C4-2B (cell line): ENCODE data around the gene CLCN3.

Experiments used
- H3K27ac ChIP-seq: fragments of 450-650 bp; 2 replicates; pipeline ENCODE4 v1.5.1; 2017
- ZFX ChIP-seq: fragments of 450-650 bp; IDR thresholded peaks from 2 replicates; pipeline ENCODE4 v1.6.1; 2017
- TF ChIP-seq, protein P1 (sequence below): fragments of 450-650 bp; conservative IDR thresholded peaks from 2 replicates; pipeline ENCODE4 v1.5.1; 2017; ENCODE audit warnings: mild to moderate bottlenecking

CLCN3 gene

DNA sequence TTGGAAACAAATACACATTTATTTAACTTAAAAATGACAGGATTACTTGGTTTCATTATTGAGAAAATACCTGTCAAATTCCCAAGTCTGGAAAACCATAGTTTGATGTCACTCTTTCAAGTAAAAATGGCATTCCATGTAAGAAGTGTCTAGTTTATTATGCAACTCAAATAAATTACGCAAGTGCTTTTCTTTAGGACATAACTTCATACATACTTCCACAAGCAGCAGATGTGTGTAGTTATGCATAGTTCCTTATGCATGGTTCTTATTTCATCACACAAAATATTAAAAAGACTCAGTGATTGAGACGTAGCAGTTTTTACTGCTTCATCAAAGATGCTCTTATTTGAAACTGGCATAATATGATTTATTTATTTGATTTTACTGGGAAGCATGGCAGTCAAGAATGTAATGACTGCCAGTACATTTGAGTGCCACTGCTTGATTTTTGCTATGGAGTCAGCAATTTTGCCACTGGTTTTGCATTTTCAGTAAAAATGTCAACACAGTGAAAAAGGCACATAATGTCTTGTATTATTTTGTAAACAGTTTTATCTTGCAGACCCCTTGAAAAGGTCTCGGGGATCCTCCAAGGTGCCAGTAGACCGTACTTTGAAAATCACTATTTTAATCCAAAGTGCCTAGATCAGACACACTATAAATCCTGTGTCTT, 62.1 kb downstream of the CLCN3 start:
- no peak for TF ChIP-seq ZFX
- TF ChIP-seq, protein P1, sequence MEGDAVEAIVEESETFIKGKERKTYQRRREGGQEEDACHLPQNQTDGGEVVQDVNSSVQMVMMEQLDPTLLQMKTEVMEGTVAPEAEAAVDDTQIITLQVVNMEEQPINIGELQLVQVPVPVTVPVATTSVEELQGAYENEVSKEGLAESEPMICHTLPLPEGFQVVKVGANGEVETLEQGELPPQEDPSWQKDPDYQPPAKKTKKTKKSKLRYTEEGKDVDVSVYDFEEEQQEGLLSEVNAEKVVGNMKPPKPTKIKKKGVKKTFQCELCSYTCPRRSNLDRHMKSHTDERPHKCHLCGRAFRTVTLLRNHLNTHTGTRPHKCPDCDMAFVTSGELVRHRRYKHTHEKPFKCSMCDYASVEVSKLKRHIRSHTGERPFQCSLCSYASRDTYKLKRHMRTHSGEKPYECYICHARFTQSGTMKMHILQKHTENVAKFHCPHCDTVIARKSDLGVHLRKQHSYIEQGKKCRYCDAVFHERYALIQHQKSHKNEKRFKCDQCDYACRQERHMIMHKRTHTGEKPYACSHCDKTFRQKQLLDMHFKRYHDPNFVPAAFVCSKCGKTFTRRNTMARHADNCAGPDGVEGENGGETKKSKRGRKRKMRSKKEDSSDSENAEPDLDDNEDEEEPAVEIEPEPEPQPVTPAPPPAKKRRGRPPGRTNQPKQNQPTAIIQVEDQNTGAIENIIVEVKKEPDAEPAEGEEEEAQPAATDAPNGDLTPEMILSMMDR, result no peak
- H3K27ac ChIP-seq, result no peak overlapping the region

DNA sequence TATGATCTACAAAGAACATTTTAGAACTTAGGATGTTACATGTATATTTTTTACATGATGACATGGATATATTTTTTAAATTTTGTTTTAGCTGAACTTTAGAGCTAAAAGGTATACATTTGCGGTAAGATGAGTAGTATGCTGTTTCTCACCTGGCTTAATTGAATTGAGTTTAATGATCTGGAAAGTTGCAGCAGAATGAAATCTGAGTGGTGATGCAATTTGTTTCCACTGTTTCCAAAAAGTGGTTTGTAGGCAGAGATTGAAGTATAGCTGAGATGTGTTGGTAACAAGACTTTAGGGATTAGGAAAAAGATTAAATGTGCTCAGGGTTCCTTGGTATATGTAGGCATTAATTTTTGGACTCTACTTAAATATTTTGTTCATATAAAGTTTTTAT, 69.3 kb downstream of the CLCN3 start:
- TF ChIP-seq, protein P1, result no peak
- TF ChIP-seq ZFX, result no peak
- H3K27ac ChIP-seq, result no peak overlapping the region

DNA sequence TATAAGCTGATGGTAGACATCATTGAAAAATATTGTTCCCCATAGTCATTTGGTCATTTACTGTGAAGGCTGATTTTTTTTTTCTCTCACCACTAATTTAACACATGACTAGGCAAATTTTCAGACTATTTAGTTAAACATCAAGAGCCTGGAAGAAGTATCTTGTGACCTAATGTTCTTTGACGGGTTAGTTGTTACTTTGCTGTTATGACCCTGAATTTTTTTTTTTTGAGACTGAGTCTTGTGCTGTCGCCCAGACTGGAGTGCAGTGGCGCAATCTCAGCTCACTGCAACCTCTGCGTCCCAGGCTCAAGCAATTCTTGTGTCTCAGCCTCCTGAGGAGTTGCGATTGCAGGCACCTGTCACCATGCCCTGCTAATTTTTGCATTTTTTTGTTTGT, 70.4 kb downstream of the CLCN3 start:
- no peak for TF ChIP-seq ZFX
- TF ChIP-seq, protein P1, result no peak
- no peak overlapping the region for H3K27ac ChIP-seq

DNA sequence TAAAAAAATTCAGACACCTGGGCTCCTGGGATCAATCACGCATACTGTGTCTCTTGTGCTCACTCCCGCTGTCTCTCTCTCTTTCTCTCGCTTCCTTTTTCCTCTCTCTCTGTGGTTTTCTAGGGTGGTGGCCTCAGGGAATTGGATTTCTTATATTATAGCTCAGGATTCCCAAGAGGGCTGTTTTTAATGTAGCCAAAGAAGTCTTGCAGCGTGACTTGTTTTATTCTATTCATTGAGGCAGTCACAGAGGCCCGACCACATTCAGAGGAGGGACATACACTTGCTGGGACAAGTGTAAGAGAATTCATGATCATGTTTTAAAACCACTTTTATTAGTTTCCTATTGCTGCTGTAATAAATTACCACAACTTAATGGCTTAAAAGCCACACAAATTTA, 78.0 kb downstream of the CLCN3 start:
- no peak overlapping the region for H3K27ac ChIP-seq
- TF ChIP-seq, protein P1, result no peak
- no peak for TF ChIP-seq ZFX

DNA sequence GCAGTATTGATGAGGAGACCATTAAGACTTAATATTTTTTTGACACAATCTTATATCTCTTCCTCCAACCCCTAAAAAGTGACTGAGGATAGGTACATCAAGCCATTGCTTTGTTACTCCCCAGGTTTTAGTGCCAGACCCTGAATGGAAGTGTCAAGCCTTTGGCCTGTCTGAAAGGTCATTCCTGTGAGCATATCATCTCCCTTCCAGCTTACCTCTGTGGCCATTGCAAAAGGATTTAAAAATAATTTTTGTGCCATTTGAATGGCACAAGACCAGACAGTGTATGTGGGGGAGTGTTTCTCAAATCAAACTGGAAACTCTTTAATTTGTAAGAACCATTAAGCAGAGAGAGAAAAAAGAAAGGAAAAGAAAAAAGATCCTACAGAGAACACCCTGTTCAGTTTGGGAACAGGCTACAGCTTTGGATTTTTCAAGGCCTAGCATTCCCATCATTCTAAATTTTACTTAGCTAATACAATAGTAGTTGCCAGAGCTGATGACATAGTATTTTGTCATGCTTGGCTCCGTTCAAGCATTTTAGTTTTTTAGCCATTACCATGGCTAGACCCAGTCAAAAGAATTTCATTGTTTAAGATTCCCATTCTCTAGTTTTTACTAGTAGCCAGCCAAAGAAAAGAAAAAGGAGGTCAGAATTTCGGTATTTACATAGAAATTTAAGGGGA, 87.7 kb downstream of the CLCN3 start:
- H3K27ac ChIP-seq, result no peak overlapping the region
- no peak for TF ChIP-seq ZFX
- TF ChIP-seq, protein P1, result no peak

DNA sequence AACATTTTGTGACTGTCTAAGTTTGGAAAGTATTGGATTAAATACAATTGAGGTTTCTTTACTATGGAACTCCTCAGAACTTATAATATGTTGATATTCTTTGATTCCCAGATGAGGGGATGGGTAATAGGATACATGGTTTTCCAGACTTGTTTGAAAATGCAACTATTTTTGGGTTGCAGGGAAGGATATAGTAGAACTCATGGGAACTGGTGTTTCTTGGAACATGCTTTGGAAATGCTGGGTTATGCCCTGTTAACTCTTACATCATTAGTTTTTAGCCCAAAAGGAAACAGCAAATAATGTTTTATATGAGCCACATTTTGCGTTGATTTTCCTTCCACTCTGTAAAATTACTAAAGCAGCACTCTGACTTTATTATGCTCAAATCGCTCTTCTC, 95.4 kb downstream of the CLCN3 start:
- TF ChIP-seq, protein P1, result no peak
- no peak overlapping the region for H3K27ac ChIP-seq

DNA sequence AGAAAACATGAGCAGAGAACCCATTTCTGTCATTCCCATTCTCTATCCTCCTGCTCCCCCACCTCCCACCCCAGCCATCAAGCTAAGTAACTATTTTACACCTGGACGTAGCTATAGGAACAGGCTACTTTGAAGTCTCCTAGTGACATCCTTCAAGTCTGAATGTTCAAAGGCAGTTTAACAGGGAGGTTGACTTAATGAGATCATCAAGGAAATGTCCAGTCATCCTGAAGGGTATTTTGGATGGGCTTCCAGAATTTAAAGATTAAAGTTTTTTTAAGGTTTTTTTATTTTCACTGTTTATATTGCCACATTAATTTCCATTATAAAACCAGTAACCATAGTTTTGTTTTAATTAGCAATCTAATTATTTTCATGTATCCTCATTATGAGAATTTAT, 96.3 kb downstream of the CLCN3 start:
- H3K27ac ChIP-seq, result no peak overlapping the region
- TF ChIP-seq, protein P1, result no peak
- no peak for TF ChIP-seq ZFX
